ENCODE results near the gene CDC42. TPM values are rescaled to one million over a fixed set of nuclear protein-coding genes. Genes with fewer than 3 reads are reported as not detected.

CDC42 gene
- total and polyA plus RNA-seq, 2 of the 4 experiments (the other 2 are of a cell fraction): 162 to 609 TPM

DNA sequence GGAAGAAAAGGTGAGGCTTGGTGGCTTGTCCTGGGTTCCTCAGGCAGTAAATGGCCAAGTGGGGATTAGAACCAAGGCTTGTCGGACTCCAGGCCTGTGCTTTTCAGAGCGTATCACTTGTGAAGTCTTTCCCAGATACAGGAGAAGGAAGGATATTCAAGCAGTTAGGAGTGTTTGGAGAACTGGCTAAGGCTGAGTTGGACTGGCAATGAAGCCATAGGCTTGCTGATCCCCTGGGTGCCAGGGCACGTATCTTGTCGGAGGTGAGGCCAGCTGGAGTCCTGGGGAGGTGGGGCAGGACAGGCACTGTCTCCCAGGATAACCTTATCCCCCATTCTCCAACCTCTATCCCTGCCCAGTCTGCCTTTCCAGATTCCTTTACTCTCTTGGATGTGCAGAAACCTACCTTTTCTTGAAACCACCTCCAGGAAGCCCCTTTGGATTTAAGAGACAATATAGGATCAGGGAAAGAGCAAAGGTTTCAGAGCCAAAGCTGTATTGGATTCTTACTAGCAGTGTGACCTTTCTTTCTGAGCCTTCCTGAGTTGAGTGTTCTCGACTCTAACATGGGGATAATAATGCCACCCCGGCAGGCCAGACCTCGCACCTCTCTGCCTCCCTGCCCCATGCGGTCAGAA, 72.2 kb downstream of the CDC42 start:
- peaks cover 43% of the 10 kb centered on the region for H4K20me1 ChIP-seq (ENCODE audit: insufficient read depth, low read length)
- DNase-seq: no peak
- H4K91ac ChIP-seq (ENCODE audit: insufficient read depth, low read depth, low read length): no peak overlapping the region

More for the DNA sequence above, 72.2 kb downstream of the CDC42 start:
- no peak overlapping the region for H3K14ac ChIP-seq (replicated peaks; ENCODE audit: low read depth, low read length)
- in situ Hi-C loops (cut with MboI; ENCODE audit: low sequenced_read_pairs) (no loop called here), intact Hi-C loops (cut with micrococcal nuclease) (no loop called here), dilution Hi-C loops (cut with HindIII; ENCODE audit: low sequenced_read_pairs, unreplicated experiment) (no loop called here)
- H3K56ac ChIP-seq (ENCODE audit: extremely low read depth, insufficient read depth, low read length): no peak overlapping the region
- no peak overlapping the region for H2BK120ac ChIP-seq (ENCODE audit: low read depth, low read length)
- peaks cover 4 to 36% of the 10 kb centered on the region in 2 experiments for H3K79me1 ChIP-seq (ENCODE audit: low read depth in 1 of 2, low read length in 2 of 2)
- ChIA-PET POLR2A (ENCODE audit: unreplicated experiment) (no interaction called here), CTCF (interaction anchor here (1.1 kb wide), 1 partner anchor 291 kb away, joined by 4 read pairs; no protein-coding TSS in a partner anchor)
- TF ChIP-seq, protein P1, sequence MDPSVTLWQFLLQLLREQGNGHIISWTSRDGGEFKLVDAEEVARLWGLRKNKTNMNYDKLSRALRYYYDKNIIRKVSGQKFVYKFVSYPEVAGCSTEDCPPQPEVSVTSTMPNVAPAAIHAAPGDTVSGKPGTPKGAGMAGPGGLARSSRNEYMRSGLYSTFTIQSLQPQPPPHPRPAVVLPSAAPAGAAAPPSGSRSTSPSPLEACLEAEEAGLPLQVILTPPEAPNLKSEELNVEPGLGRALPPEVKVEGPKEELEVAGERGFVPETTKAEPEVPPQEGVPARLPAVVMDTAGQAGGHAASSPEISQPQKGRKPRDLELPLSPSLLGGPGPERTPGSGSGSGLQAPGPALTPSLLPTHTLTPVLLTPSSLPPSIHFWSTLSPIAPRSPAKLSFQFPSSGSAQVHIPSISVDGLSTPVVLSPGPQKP (IDR thresholded peaks at IDR 0.05; ENCODE audit: borderline replicate concordance, low read depth, low read length): no peak
- TF ChIP-seq BHLHE40 (IDR thresholded peaks at IDR 0.05; ENCODE audit: low read depth, low read length) (no peak), CHD1 (IDR thresholded peaks at IDR 0.05; ENCODE audit: low read depth, low read length) (no peak), SMC3 (IDR thresholded peaks at IDR 0.05; ENCODE audit: low read depth, low read length) (no peak), MXI1 (IDR thresholded peaks at IDR 0.05; ENCODE audit: borderline replicate concordance, low read depth, low read length) (no peak), MAZ (IDR thresholded peaks at IDR 0.05; ENCODE audit: borderline replicate concordance, low read depth, low read length) (no peak), MAFK (IDR thresholded peaks at IDR 0.05; ENCODE audit: low read depth, low read length) (no peak), RFX5 (IDR thresholded peaks at IDR 0.05; ENCODE audit: low read depth, low read length) (no peak), POLR2A (IDR thresholded peaks at IDR 0.05; ENCODE audit: low read depth, low read length) (no peak)
- TF ChIP-seq, protein P2, sequence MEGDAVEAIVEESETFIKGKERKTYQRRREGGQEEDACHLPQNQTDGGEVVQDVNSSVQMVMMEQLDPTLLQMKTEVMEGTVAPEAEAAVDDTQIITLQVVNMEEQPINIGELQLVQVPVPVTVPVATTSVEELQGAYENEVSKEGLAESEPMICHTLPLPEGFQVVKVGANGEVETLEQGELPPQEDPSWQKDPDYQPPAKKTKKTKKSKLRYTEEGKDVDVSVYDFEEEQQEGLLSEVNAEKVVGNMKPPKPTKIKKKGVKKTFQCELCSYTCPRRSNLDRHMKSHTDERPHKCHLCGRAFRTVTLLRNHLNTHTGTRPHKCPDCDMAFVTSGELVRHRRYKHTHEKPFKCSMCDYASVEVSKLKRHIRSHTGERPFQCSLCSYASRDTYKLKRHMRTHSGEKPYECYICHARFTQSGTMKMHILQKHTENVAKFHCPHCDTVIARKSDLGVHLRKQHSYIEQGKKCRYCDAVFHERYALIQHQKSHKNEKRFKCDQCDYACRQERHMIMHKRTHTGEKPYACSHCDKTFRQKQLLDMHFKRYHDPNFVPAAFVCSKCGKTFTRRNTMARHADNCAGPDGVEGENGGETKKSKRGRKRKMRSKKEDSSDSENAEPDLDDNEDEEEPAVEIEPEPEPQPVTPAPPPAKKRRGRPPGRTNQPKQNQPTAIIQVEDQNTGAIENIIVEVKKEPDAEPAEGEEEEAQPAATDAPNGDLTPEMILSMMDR (conservative IDR thresholded peaks at IDR 0.05; ENCODE audit: low read depth, low read length): no peak
- TF ChIP-seq, protein P3, sequence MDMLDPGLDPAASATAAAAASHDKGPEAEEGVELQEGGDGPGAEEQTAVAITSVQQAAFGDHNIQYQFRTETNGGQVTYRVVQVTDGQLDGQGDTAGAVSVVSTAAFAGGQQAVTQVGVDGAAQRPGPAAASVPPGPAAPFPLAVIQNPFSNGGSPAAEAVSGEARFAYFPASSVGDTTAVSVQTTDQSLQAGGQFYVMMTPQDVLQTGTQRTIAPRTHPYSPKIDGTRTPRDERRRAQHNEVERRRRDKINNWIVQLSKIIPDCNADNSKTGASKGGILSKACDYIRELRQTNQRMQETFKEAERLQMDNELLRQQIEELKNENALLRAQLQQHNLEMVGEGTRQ (IDR thresholded peaks at IDR 0.05; ENCODE audit: low read depth, low read length): no peak
- no peak overlapping the region for H3K23ac ChIP-seq (ENCODE audit: low read depth, low read length)
- H3K27me3 ChIP-seq (ENCODE audit: control insufficient read depth, insufficient read depth, low read length): no peaks in the 10 kb centered on the region
- H2BK20ac ChIP-seq (ENCODE audit: low read depth, low read length): no peak overlapping the region
- no peak overlapping the region for H4K5ac ChIP-seq (ENCODE audit: low read depth, low read length)
- H3K27ac ChIP-seq (ENCODE audit: insufficient read depth, low read length): no peak overlapping the region
- H3K4ac ChIP-seq (ENCODE audit: low read depth, low read length): no peak overlapping the region
- H3K9ac ChIP-seq (ENCODE audit: low read depth, low read length): no peak overlapping the region
- no peak overlapping the region for H3K4me2 ChIP-seq (ENCODE audit: low read depth, low read length)
- no peak overlapping the region for H2AK9ac ChIP-seq (replicated peaks; ENCODE audit: low read depth, low read length, poor library complexity)
- ATAC-seq (ENCODE audit: low read depth): no peak
- no peak overlapping the region for H2BK5ac ChIP-seq (ENCODE audit: low read depth, low read length, poor library complexity, severe bottlenecking)
- no peak overlapping the region for H3K18ac ChIP-seq (ENCODE audit: low read depth, low read length)
- no TSS peak for BruUV-seq (replicated peaks)
- no peak overlapping the region for H2AFZ ChIP-seq (replicated peaks; ENCODE audit: low read length, poor library complexity)
- no peak overlapping the region for H3K4me3 ChIP-seq (ENCODE audit: insufficient read depth, low read depth, low read length)
- no peak overlapping the region for H2AK5ac ChIP-seq (ENCODE audit: low read depth, low read length)
- H3K4me1 ChIP-seq (ENCODE audit: control insufficient read depth, insufficient read depth, low read length): peaks cover 4% of the 10 kb centered on the region; the same call in 1 of the 2 replicates
- H3K36me3 ChIP-seq (ENCODE audit: control insufficient read depth, insufficient read depth, low read length): peaks cover 10% of the 10 kb centered on the region; the same call in 1 of the 2 replicates
- H3K9me3 ChIP-seq (ENCODE audit: control insufficient read depth, insufficient read depth, low read length): no peaks in the 10 kb centered on the region
- H2BK15ac ChIP-seq (ENCODE audit: low read depth, low read length): no peak overlapping the region
- 100% methylated on average over 1 of the region's 8 CpGs; no CpG with 5 or more reads in 1 of the 2 experiments for WGBS, 2 experiments (ENCODE audit: extremely low coverage in 2 of 2, insufficient read length in 1 of 2)
- no peak overlapping the region for H4K8ac ChIP-seq (ENCODE audit: low read depth in 2 of 2, low read length in 2 of 2)
- peaks cover 25% of the 10 kb centered on the region; the same call in 1 of the 2 replicates for H3K9me1 ChIP-seq (ENCODE audit: insufficient read depth, low read length)

Measured in IMR-90 (cell line).